Loucy (cell line): ENCODE results near the gene SCYL2.

Experiments used
- H2AFZ ChIP-seq: fragments of 200-600 bp; sonication (generic); 2 replicates; pipeline ENCODE4 v1.6.0; 2016; ENCODE audit warnings: antibody characterized with exemption, mild to moderate bottlenecking, low read length, moderate library complexity
- H3F3A ChIP-seq: fragments of 200-600 bp; 2 replicates; pipeline ENCODE4 v1.6.0; 2016; ENCODE audit warnings: antibody characterized with exemption, low read depth, mild to moderate bottlenecking
- H3K27me3 ChIP-seq: fragments of 200-600 bp; sonication (generic); 2 replicates; pipeline ENCODE4 v1.6.1; 2014; ENCODE audit warnings: low read length, mild to moderate bottlenecking; ENCODE audit not compliant: insufficient read depth, poor library complexity, severe bottlenecking
- H3K36me3 ChIP-seq: fragments of 200-600 bp; sonication (generic); 2 replicates; pipeline ENCODE4 v1.6.1; 2016; ENCODE audit warnings: low read length; ENCODE audit not compliant: insufficient read depth
- H3K4me1 ChIP-seq: fragments of 200-600 bp; sonication (generic); 2 replicates; pipeline ENCODE4 v1.5.1; 2014; ENCODE audit warnings: low read length, mild to moderate bottlenecking; ENCODE audit not compliant: insufficient read depth, poor library complexity, severe bottlenecking
- H3K4me2 ChIP-seq: fragments of 200-600 bp; sonication (generic); 2 replicates; pipeline ENCODE4 v1.6.0; 2014; ENCODE audit warnings: antibody characterized with exemption, low read length, low read depth, mild to moderate bottlenecking; ENCODE audit not compliant: poor library complexity, severe bottlenecking
- H3K4me3 ChIP-seq: fragments of 200-600 bp; sonication (generic); 2 replicates; pipeline ENCODE4 v1.5.1; 2014; ENCODE audit warnings: low read length, mild to moderate bottlenecking, mixed read lengths; ENCODE audit not compliant: poor library complexity, severe bottlenecking
- H3K79me2 ChIP-seq: fragments of 200-600 bp; sonication (generic); 2 replicates; pipeline ENCODE4 v1.6.1; 2014; ENCODE audit warnings: low read length; ENCODE audit not compliant: insufficient read depth
- H3K9ac ChIP-seq: fragments of 200-600 bp; sonication (generic); 2 replicates; pipeline ENCODE4 v1.6.0; 2014; ENCODE audit warnings: mild to moderate bottlenecking, low read depth, low read length, moderate library complexity; ENCODE audit not compliant: poor library complexity, severe bottlenecking
- H3K9me2 ChIP-seq: fragments of 200-600 bp; sonication (generic); replicated peaks from 2 replicates; pipeline ENCODE4 v1.6.1; 2016; ENCODE audit warnings: low read depth, low read length, mixed read lengths
- H3K9me3 ChIP-seq: fragments of 200-600 bp; sonication (generic); 2 replicates; pipeline ENCODE4 v1.6.1; 2014; ENCODE audit warnings: mild to moderate bottlenecking, antibody characterized with exemption, low read length, low read depth; ENCODE audit not compliant: insufficient read depth
- H4K20me1 ChIP-seq: fragments of 200-600 bp; sonication (generic); 2 replicates; pipeline ENCODE4 v1.6.0; 2014; ENCODE audit warnings: antibody characterized with exemption, low read length, mild to moderate bottlenecking; ENCODE audit not compliant: insufficient read depth, poor library complexity, severe bottlenecking
- EZH2phosphoT487 ChIP-seq: fragments of 200-600 bp; IDR thresholded peaks from 2 replicates; pipeline ENCODE4 v1.6.1; 2018; ENCODE audit warnings: antibody characterized with exemption, mild to moderate bottlenecking, moderate library complexity, borderline replicate concordance
- TF ChIP-seq, protein P1 (sequence below): fragments of 200-600 bp; sonication (generic); conservative IDR thresholded peaks from 2 replicates; pipeline ENCODE4 v1.5.1; 2014; ENCODE audit warnings: mild to moderate bottlenecking, antibody characterized with exemption, low read length

Gene SCYL2

GRCh38 chr12:100356644-100357223, 89.8 kb downstream of the SCYL2 start, which contains the start of gene SLC17A8:
Gene SLC17A8, plus strand, starts transcription at chr12:100357074. Its CDS starts 318 bp downstream, at chr12:100357392.
- no peaks in the 10 kb centered on the region for H4K20me1 ChIP-seq
- no peaks in the 10 kb centered on the region for H3K9me2 ChIP-seq
- H3K79me2 ChIP-seq: no peaks in the 10 kb centered on the region
- no peaks in the 10 kb centered on the region for H3F3A ChIP-seq
- no peak within 1 kb of the TSS for H3K4me2 ChIP-seq
- no peak for TF ChIP-seq EZH2phosphoT487
- no peak within 1 kb of the TSS; the same call in 1 of the 2 replicates for H2AFZ ChIP-seq
- H3K27me3 ChIP-seq: no peaks in the 10 kb centered on the region
- no peak within 1 kb of the TSS for H3K9ac ChIP-seq
- no peak within 1 kb of the TSS for H3K4me3 ChIP-seq
- H3K4me1 ChIP-seq: no peaks in the 10 kb centered on the region
- H3K9me3 ChIP-seq: no peaks in the 10 kb centered on the region
- no peaks in the 10 kb centered on the region for H3K36me3 ChIP-seq

DNA sequence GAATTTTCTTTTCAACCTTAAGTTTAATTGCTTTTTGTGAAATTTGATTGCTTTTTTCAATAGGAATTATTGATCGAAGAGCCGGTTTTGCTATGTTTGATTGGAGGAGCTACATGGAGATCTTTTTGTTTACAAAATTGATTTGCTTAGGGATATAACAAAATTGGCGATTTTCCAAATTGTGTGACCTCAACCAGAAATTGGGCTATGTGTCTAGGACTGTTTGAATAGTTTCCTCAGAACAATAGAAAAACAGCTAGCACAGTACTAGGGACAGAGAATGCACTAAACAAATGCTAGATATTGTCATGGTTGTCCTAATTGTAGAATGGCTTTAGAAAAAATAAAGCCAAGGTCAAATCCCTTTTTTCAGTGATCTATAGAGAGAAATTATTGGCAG, 92.3 kb downstream of the SCYL2 start:
- Histone ChIP-seq H3K36me3 (no peaks in the 10 kb centered on the region), H3K4me2 (no peak overlapping the region), H3K27me3 (no peaks in the 10 kb centered on the region), H3K79me2 (no peaks in the 10 kb centered on the region), H3K9me2 (no peaks in the 10 kb centered on the region), H3F3A (no peaks in the 10 kb centered on the region), H3K4me1 (no peaks in the 10 kb centered on the region), H4K20me1 (no peaks in the 10 kb centered on the region), H2AFZ (no peak overlapping the region), H3K4me3 (no peak overlapping the region), H3K9me3 (no peaks in the 10 kb centered on the region), H3K9ac (no peak overlapping the region)
- no peak for TF ChIP-seq EZH2phosphoT487
- TF ChIP-seq, protein P1, sequence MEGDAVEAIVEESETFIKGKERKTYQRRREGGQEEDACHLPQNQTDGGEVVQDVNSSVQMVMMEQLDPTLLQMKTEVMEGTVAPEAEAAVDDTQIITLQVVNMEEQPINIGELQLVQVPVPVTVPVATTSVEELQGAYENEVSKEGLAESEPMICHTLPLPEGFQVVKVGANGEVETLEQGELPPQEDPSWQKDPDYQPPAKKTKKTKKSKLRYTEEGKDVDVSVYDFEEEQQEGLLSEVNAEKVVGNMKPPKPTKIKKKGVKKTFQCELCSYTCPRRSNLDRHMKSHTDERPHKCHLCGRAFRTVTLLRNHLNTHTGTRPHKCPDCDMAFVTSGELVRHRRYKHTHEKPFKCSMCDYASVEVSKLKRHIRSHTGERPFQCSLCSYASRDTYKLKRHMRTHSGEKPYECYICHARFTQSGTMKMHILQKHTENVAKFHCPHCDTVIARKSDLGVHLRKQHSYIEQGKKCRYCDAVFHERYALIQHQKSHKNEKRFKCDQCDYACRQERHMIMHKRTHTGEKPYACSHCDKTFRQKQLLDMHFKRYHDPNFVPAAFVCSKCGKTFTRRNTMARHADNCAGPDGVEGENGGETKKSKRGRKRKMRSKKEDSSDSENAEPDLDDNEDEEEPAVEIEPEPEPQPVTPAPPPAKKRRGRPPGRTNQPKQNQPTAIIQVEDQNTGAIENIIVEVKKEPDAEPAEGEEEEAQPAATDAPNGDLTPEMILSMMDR: no peak

GRCh38 chr12:100359822-100360221, 92.8 kb downstream of the SCYL2 start:
- Histone ChIP-seq H3K36me3 (no peaks in the 10 kb centered on the region), H3K27me3 (no peaks in the 10 kb centered on the region), H3K9me3 (no peaks in the 10 kb centered on the region), H3K4me2 (no peak overlapping the region), H3K9me2 (no peaks in the 10 kb centered on the region), H4K20me1 (no peaks in the 10 kb centered on the region), H3K9ac (no peak overlapping the region), H3F3A (no peaks in the 10 kb centered on the region), H3K79me2 (no peaks in the 10 kb centered on the region), H2AFZ (no peak overlapping the region), H3K4me1 (no peaks in the 10 kb centered on the region), H3K4me3 (no peak overlapping the region)
- no peak for TF ChIP-seq EZH2phosphoT487
- TF ChIP-seq, protein P1: no peak

- no peaks in the 10 kb centered on the region for H3K36me3 ChIP-seq
- TF ChIP-seq EZH2phosphoT487: no peak
- TF ChIP-seq, protein P1: no peak
- no peaks in the 10 kb centered on the region for H3K4me1 ChIP-seq
- no peak overlapping the region for H3K4me3 ChIP-seq
- no peaks in the 10 kb centered on the region for H3K79me2 ChIP-seq
- H3F3A ChIP-seq: no peaks in the 10 kb centered on the region
- H3K9ac ChIP-seq: no peak overlapping the region
- no peak overlapping the region for H3K4me2 ChIP-seq
- no peaks in the 10 kb centered on the region for H3K27me3 ChIP-seq
- 0 out of 2 replicates have a peak overlapping the region, but pooled peaks have one; percentile 49 for H2AFZ ChIP-seq
- no peaks in the 10 kb centered on the region for H3K9me3 ChIP-seq
- H4K20me1 ChIP-seq: no peaks in the 10 kb centered on the region
- no peaks in the 10 kb centered on the region for H3K9me2 ChIP-seq
Observed at GRCh38 chr12:100360450-100360849, 93.5 kb downstream of the SCYL2 start.
